Pancreas (tissue), 10 donors: Measurements from ENCODE around the gene IMMP2L. TPM values are rescaled to one million over a fixed set of nuclear protein-coding genes. Genes with fewer than 3 reads are reported as not detected.

Source experiments
- ATAC-seq, 4 donors: fragments of 200-7000 bp; cut with Tn5 transposase; one replicate each; pipeline versions ENCODE4 v1.8.0 to v1.9.1; 2020; ENCODE audit warnings: mild to moderate bottlenecking in 4 of 4, moderate library complexity in 4 of 4
- DNase-seq, 6 donors: peaks; one replicate each; pipeline ENCODE4 v3.0.0-alpha.2; 2020
- FAIRE-seq: peaks from 2 replicates; lab custom pipeline; 2012; peaks lifted over from hg19 to GRCh38; lab: Jason Lieb, UNC
- H3K27ac ChIP-seq, 4 donors: fragments of 200-600 bp; sonication (generic); 1 replicate in 3 of 4; 2 replicates in 1 of 4; pipeline versions ENCODE4 v1.5.0 to v1.8.0; 2020
- H3K27me3 ChIP-seq, 4 donors: fragments of 200-600 bp; one replicate each; pipeline ENCODE4 v1.8.0; 2021
- H3K36me3 ChIP-seq, 3 donors: fragments of 200-600 bp; sonication (generic) in 1 of 3; one replicate each; pipeline versions ENCODE4 v1.5.0 to v1.8.0; 2020 to 2021
- H3K4me1 ChIP-seq, 3 donors: fragments of 200-600 bp; one replicate each; pipeline ENCODE4 v1.8.0; 2021
- H3K4me3 ChIP-seq, 4 donors: fragments of 200-600 bp; sonication (generic) in 2 of 4; one replicate each; pipeline versions ENCODE4 v1.5.0 to v1.8.0; 2020 to 2021
- H3K9me3 ChIP-seq, 4 donors: fragments of 200-600 bp; one replicate each; pipeline ENCODE4 v1.8.0; 2021
- WGBS, 2 donors: extraction: QIAGEN DNeasy Blood & Tissue Kit; methylation state at CpG; one replicate each; pipeline ENCODE4 v1.1.7; 2013; 5-methylcytosine and 5-hydroxymethylcytosine counted together
- intact Hi-C, 3 donors: fragments of 100-400 bp; cut with DNase I; formaldehyde crosslinking; loops; one replicate each; pipeline versions ENCODE4 v1.11.1 to v1.14.2; 2022
- polyA plus RNA-seq, 2 donors: library from polyadenylated mRNA; stranded (reverse); fragments of 200-250 nt; gene quantifications; one replicate each; pipeline ENCODE4 v1.2.3, GENCODE V29; 2013
- total RNA-seq, 6 donors: library from RNA; stranded (reverse); fragmentation: NEBNext Ultra II Directional in 4 of 6; extraction: Animal tissue kit (Norgen Biotek cat#: 25700) in 4 of 6; gene quantifications; one replicate each; pipeline versions ENCODE4 v1.2.1 to v1.2.4, GENCODE V29; 2021 to 2023
- TF ChIP-seq, protein P1 (sequence below), 4 donors: fragments of 200-600 bp; sonication (generic) in 3 of 4; IDR thresholded peaks; one replicate each; pipeline versions ENCODE4 v1.5.0 to v1.8.0; 2021; ENCODE audit warnings: antibody characterized with exemption in 4 of 4
- donor health status: healthy with polysubstance abuse.
- donor health status: DM: no; HTN: no; CAD: no; lungs with moderate emphysema.
- donor health status: DM: no; HTN: no; CAD: no.
- donor health status: control.
- donor health status: control.
- donor health status: Bipolar disorder and iron deficiency.
- donor health status: DM: yes; HTN: yes; CAD: no.
- donor health status: DM: no; HTN: no; CAD: no.
- donor health status: DM: no; HTN: no; CAD: no.
- donor health status: DM: yes; HTN: yes; CAD: no.

IMMP2L gene
- total and polyA plus RNA-seq, 8 donors, result 7.3 to 30.0 (median 12.9) TPM

GRCh38 chr7:110929480-110930249 lies 632.6 kb downstream of the IMMP2L start:
- ATAC-seq (no peak), DNase-seq (no peak), FAIRE-seq (no peak)
- Histone ChIP-seq H3K27ac (no peak overlapping the region), H3K36me3 (no peaks in the 10 kb centered on the region), H3K4me3 (no peak overlapping the region), H3K4me1 (no peaks in the 10 kb centered on the region), H3K9me3 (no peaks in the 10 kb centered on the region), H3K27me3 (no peaks in the 10 kb centered on the region)
- intact Hi-C loops, result no loop called here
- TF ChIP-seq, protein P1, sequence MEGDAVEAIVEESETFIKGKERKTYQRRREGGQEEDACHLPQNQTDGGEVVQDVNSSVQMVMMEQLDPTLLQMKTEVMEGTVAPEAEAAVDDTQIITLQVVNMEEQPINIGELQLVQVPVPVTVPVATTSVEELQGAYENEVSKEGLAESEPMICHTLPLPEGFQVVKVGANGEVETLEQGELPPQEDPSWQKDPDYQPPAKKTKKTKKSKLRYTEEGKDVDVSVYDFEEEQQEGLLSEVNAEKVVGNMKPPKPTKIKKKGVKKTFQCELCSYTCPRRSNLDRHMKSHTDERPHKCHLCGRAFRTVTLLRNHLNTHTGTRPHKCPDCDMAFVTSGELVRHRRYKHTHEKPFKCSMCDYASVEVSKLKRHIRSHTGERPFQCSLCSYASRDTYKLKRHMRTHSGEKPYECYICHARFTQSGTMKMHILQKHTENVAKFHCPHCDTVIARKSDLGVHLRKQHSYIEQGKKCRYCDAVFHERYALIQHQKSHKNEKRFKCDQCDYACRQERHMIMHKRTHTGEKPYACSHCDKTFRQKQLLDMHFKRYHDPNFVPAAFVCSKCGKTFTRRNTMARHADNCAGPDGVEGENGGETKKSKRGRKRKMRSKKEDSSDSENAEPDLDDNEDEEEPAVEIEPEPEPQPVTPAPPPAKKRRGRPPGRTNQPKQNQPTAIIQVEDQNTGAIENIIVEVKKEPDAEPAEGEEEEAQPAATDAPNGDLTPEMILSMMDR (IDR thresholded peaks at IDR 0.05), result no peak
- WGBS, 2 donors, result 69 to 73% methylated on average over 5 of the region's 5 CpGs

DNA sequence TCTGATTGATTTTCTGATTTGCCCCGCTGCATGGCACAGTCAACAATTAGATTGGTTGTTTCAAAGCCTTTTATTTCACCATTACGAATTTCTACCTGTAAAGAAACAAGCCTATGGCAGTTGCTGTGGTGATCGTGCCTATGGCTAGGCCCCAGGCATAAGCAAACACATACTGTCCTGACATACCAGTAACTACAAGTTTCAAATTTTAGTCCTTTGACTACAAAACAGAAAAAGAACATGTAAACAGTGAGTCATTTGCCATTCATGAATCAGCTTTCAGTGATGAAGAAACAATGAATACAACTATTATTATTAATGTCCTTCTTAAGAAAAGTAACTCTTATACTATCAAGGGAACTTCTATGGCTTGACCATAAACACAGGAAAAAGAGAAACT lies 639.4 kb downstream of the IMMP2L start:
- Histone ChIP-seq H3K9me3 (no peaks in the 10 kb centered on the region), H3K4me1 (no peaks in the 10 kb centered on the region), H3K36me3 (no peaks in the 10 kb centered on the region), H3K27me3 (no peaks in the 10 kb centered on the region), H3K27ac (no peak overlapping the region), H3K4me3 (no peak overlapping the region)
- DNase-seq, result no peak
- intact Hi-C loops, result no loop called here
- WGBS, 2 donors, result 83 to 91% methylated on average over 3 of the region's 3 CpGs
- TF ChIP-seq, protein P1 (IDR thresholded peaks at IDR 0.05), result no peak
- ATAC-seq, result no peak
- FAIRE-seq, result no peak

GRCh38 chr7:110921595-110922151 lies 640.6 kb downstream of the IMMP2L start:
- Histone ChIP-seq H3K4me1 (no peaks in the 10 kb centered on the region), H3K27me3 (no peaks in the 10 kb centered on the region), H3K27ac (no peak overlapping the region), H3K4me3 (no peak overlapping the region), H3K9me3 (no peaks in the 10 kb centered on the region), H3K36me3 (no peaks in the 10 kb centered on the region)
- DNase-seq (no peak), ATAC-seq (no peak), FAIRE-seq (no peak)
- intact Hi-C loops, result no loop called here
- TF ChIP-seq, protein P1 (IDR thresholded peaks at IDR 0.05), result no peak

- Histone ChIP-seq H3K4me3 (no peak overlapping the region), H3K36me3 (no peaks in the 10 kb centered on the region), H3K4me1 (no peaks in the 10 kb centered on the region), H3K9me3 (no peaks in the 10 kb centered on the region), H3K27me3 (no peaks in the 10 kb centered on the region), H3K27ac (no peak overlapping the region)
- 81 to 96% methylated on average over 2 of the region's 2 CpGs for WGBS, 2 donors
- ATAC-seq, result no peak
- FAIRE-seq, result no peak
- no peak for DNase-seq
- TF ChIP-seq, protein P1 (IDR thresholded peaks at IDR 0.05), result no peak
- intact Hi-C loops, result no loop called here
These were observed 643.2 kb downstream of the IMMP2L start for GRCh38 chr7:110918949-110919548.

DNA sequence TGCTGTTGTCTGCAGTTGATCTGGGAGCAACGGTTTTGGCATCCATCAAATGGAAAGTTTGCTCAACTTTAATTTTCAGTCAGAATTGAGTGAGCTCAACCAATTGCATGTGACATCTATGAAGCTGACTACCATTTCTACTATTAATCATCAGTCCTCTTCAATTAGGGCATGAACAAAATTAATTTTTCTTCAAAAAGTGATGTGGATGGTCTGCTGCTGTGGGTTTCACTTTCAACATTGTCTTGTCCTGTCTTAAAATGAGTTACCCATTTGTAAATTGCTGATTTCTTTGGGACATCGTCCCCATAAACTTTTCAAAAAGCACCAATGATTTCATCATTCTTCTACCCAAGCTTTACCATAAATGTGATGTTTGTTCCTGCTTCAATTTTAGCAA lies 648.0 kb downstream of the IMMP2L start:
- Histone ChIP-seq H3K27me3 (no peaks in the 10 kb centered on the region), H3K36me3 (no peaks in the 10 kb centered on the region), H3K4me3 (no peak overlapping the region), H3K9me3 (no peaks in the 10 kb centered on the region), H3K27ac (no peak overlapping the region), H3K4me1 (peaks cover 0 to under 1% (median 0%) of the 10 kb centered on the region in 3 donors)
- ATAC-seq, result no peak
- TF ChIP-seq, protein P1 (IDR thresholded peaks at IDR 0.05), result no peak
- 86 to 90% methylated on average over 2 of the region's 2 CpGs for WGBS, 2 donors
- intact Hi-C loops, result no loop called here
- no peak for DNase-seq
- FAIRE-seq, result no peak
